Glutamatergic neuron (in vitro differentiated cells): ENCODE data around the gene COASY. TPM values are rescaled to one million over a fixed set of nuclear protein-coding genes. Genes with fewer than 3 reads are reported as not detected.

Experiments used
- DNase-seq: peaks from one replicate; pipeline ENCODE4 v3.0.0; 2022
- H3K27ac Mint-ChIP-seq: one replicate; pipeline ENCODE4 v1.8.0; 2020; ENCODE audit warnings: mild to moderate bottlenecking, mixed read lengths, inconsistent platforms; ENCODE audit not compliant: unreplicated experiment
- H3K27me3 Mint-ChIP-seq: one replicate; pipeline ENCODE4 v1.8.0; 2020; ENCODE audit warnings: mild to moderate bottlenecking, moderate library complexity, mixed read lengths, inconsistent platforms; ENCODE audit not compliant: unreplicated experiment
- H3K36me3 Mint-ChIP-seq: one replicate; pipeline ENCODE4 v1.8.0; 2020; ENCODE audit warnings: mild to moderate bottlenecking, mixed read lengths, inconsistent platforms; ENCODE audit not compliant: unreplicated experiment
- H3K4me1 Mint-ChIP-seq: one replicate; pipeline ENCODE4 v1.8.0; 2020; ENCODE audit warnings: mild to moderate bottlenecking, low read depth, mixed read lengths, inconsistent platforms; ENCODE audit not compliant: unreplicated experiment
- H3K4me3 Mint-ChIP-seq: one replicate; pipeline ENCODE4 v1.8.0; 2020; ENCODE audit warnings: mild to moderate bottlenecking, mixed read lengths, inconsistent platforms; ENCODE audit not compliant: unreplicated experiment
- H3K9me3 Mint-ChIP-seq: one replicate; pipeline ENCODE4 v1.8.0; 2020; ENCODE audit warnings: mild to moderate bottlenecking, moderate library complexity, mixed read lengths, inconsistent platforms; ENCODE audit not compliant: unreplicated experiment
- total RNA-seq: library from RNA; stranded (reverse); fragmentation: NEBNext Ultra II Directional; extraction: Animal tissue kit (Norgen Biotek cat#: 25700); gene quantifications from one replicate; pipeline ENCODE4 v1.2.1, GENCODE V29; 2021; ENCODE audit not compliant: unreplicated experiment
- TF ChIP-seq, protein P1 (sequence below): fragments of 200-600 bp; sonication (generic); IDR thresholded peaks from one replicate; pipeline ENCODE4 v1.5.0; 2021; ENCODE audit not compliant: partially characterized antibody, unreplicated experiment

COASY gene
- total RNA-seq, 1 donor from 2014 or later, result 57.4 TPM

DNA sequence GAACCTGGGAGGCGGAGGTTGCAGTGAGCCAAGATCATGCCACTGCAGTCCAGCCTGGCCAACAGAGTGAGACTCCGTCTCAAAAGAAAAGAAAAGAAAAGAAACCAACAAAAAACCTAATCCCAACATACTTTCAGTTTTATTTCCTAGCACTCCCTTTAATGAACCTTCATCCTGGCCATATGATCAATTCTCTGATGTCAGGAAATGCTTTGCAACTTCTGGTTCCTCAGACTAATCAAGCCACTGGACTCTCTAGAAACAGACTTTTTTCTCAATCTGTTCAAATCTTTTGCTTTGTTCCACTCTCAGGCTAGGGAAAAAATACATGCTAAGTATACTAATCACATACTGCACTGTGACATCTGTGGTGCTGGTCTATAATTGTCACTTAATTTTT, 28.9 kb downstream of the COASY start:
- Mint-ChIP-seq H3K4me1 (no peaks in the 10 kb centered on the region), H3K9me3 (no peaks in the 10 kb centered on the region), H3K36me3 (no peaks in the 10 kb centered on the region), H3K27me3 (peaks cover 2% of the 10 kb centered on the region), H3K4me3 (no peak overlapping the region), H3K27ac (no peak overlapping the region)
- DNase-seq, result no peak
- TF ChIP-seq, protein P1, sequence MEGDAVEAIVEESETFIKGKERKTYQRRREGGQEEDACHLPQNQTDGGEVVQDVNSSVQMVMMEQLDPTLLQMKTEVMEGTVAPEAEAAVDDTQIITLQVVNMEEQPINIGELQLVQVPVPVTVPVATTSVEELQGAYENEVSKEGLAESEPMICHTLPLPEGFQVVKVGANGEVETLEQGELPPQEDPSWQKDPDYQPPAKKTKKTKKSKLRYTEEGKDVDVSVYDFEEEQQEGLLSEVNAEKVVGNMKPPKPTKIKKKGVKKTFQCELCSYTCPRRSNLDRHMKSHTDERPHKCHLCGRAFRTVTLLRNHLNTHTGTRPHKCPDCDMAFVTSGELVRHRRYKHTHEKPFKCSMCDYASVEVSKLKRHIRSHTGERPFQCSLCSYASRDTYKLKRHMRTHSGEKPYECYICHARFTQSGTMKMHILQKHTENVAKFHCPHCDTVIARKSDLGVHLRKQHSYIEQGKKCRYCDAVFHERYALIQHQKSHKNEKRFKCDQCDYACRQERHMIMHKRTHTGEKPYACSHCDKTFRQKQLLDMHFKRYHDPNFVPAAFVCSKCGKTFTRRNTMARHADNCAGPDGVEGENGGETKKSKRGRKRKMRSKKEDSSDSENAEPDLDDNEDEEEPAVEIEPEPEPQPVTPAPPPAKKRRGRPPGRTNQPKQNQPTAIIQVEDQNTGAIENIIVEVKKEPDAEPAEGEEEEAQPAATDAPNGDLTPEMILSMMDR, result no peak

DNA sequence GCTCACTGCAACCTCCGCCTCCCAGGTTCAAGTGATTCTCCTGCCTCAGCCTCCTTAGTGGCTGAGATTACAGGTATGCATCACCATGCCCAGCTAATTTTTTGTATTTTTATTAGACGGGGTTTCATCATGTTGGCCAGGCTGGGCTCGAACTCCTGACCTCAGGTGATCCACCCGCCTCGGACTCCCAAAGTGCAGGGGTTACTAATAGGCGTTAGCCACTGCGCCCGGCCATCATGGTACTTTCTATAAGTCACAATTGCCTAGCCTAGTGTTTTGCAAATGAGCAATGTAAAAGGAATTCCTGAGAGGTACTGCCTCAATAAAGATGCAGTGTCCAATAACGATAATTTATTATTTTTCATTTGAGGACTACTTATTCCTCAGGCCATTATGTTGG, 29.5 kb downstream of the COASY start:
- Mint-ChIP-seq H3K4me1 (no peaks in the 10 kb centered on the region), H3K9me3 (no peaks in the 10 kb centered on the region), H3K27me3 (peaks cover 2% of the 10 kb centered on the region), H3K4me3 (no peak overlapping the region), H3K36me3 (no peaks in the 10 kb centered on the region), H3K27ac (no peak overlapping the region)
- TF ChIP-seq, protein P1, result no peak
- no peak for DNase-seq

DNA sequence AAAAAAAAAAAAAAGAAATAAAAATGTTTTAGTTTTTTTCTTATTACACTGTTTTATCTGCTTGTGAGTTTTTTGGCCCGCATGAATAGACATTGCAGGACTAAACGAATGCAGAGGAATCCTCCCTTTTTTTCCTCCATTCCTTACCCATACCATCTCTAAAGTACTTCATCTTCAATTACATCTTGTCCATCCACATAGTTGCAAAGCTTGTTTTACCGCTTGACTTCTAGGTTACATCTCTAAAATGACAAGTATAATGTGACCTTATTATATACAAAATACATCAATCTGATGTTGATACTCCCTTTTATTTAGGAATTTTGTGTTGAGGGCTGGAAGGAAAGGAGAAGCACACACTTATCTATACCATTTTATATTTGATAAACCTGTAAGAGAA, 34.4 kb downstream of the COASY start:
- TF ChIP-seq, protein P1, result no peak
- H3K4me3 Mint-ChIP-seq, result no peak overlapping the region
- H3K27ac Mint-ChIP-seq, result no peak overlapping the region
- DNase-seq, result no peak
- peaks cover 1% of the 10 kb centered on the region for H3K9me3 Mint-ChIP-seq
- H3K27me3 Mint-ChIP-seq, result no peaks in the 10 kb centered on the region
- no peaks in the 10 kb centered on the region for H3K36me3 Mint-ChIP-seq
- H3K4me1 Mint-ChIP-seq, result peaks cover 8% of the 10 kb centered on the region

DNA sequence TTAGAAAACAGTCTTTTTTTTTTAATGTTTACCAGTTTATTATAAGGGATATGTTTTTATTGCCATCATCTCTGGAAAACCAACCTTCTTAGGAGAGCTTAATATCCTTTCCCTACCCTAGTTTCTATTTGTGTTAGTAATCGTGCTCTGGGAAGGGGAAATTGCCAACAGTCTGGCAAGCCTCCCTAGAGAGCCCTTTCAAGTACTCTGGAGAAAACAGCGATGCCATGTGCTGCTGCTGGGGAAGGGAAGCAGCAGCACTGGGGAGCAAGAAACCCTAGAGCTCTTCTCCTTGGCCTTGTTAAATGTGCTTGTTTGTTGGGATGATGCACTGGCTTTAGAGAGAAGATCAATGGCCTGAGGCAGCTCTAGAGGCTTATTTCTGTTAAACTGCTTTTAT, 37.0 kb downstream of the COASY start:
- peaks cover 1% of the 10 kb centered on the region for H3K9me3 Mint-ChIP-seq
- TF ChIP-seq, protein P1, result no peak
- peak; percentile 24 for DNase-seq
- no peaks in the 10 kb centered on the region for H3K36me3 Mint-ChIP-seq
- H3K27ac Mint-ChIP-seq, result peak overlapping the region; percentile 66
- H3K4me1 Mint-ChIP-seq, result peaks cover 8% of the 10 kb centered on the region
- H3K4me3 Mint-ChIP-seq, result peak overlapping the region; percentile 67
- no peaks in the 10 kb centered on the region for H3K27me3 Mint-ChIP-seq

DNA sequence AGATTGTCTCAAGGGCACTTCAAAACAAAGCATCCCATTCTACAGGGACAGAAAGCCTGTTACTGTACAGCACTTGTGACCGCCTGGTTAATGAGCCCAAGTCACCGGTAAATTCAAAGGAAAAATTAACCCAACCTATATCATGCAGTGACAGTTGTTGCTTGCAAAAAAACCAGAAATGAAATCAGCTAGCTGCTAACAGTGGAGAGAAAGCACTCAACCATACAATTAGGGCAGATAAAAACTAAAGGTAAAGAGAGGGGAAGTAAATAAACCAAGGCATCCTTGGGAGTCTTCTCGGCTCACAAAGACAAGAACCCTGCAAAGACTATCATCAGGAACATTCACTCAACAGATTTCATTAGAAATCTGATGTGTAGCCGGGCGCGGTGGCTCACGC, 41.4 kb downstream of the COASY start:
- Mint-ChIP-seq H3K4me3 (no peak overlapping the region), H3K4me1 (peaks cover 8% of the 10 kb centered on the region), H3K27me3 (no peaks in the 10 kb centered on the region), H3K9me3 (peaks cover 1% of the 10 kb centered on the region), H3K36me3 (no peaks in the 10 kb centered on the region), H3K27ac (no peak overlapping the region)
- TF ChIP-seq, protein P1, result no peak
- DNase-seq, result no peak
